Myocyte (in vitro differentiated cells): Measurements from ENCODE around the gene CAPN10. TPM values are rescaled to one million over a fixed set of nuclear protein-coding genes. Genes with fewer than 3 reads are reported as not detected.
A peak's percentile ranks its signal among the peaks of the same experiment; 100 is the strongest.
"Not testable (repeated sequence)": the region's sequence is repeated elsewhere in the genome, so short reads cannot be mapped to it uniquely, and the experiment has no call there.

Source experiments
- DNase-seq: peaks from one replicate; pipeline ENCODE4 v3.0.0-alpha.2; 2012; ENCODE audit warnings: low read depth
- polyA plus RNA-seq: library from polyadenylated mRNA; unstranded; fragments of >200 nt; gene quantifications from one replicate; pipeline ENCODE4 v1.2.1, GENCODE V29; 2012; ENCODE audit warnings: missing spikeins
- total RNA-seq: library from RNA; depleted of rRNA; stranded (reverse); fragments of >200 nt; gene quantifications from 2 replicates; pipeline ENCODE4 v1.2.3, GENCODE V29; 2014

Gene CAPN10
- total RNA-seq = 30.2 and 31.5 TPM in 2 replicates
- 21.2 TPM for polyA plus RNA-seq

DNA sequence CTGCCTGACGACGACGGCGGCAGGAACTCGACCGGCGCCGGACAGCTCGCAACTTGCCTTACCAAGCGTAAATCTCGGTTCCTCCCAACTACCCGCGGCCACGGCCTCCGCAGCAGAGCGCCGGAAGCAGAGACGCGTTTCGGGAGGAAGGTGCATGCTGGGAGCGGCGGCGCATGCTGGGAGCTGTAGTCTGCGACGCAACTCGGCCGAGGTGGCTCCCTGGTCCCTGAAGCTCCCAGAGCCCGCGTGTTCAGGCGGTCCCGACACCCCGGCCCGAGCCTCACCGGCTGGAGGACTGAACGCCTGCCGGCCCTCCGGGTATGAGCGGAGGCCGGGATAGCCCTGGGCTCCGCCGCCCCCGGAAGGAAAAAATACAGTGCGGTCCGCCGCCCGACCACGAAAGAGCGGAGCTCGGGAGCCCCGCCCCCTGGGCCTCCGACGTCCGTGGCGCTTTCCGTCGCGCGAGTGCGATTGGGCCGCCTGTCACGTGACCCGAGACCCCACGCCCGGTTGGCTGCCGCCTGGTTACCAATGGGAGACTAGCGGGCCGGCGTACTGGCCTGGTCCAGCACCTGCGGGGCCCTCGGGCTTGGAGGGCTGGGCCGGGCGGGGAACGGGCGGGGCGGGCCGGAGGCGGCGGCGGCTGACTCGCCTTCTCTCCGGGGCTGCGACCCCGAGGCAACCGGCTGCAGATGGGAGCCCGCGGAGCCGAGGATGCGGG, at the start of gene CAPN10:
CAPN10 (plus strand) TSS at position 537 of the 721 bp plus-strand sequence; CDS start at position 715, 178 bp downstream.
- peak; percentile 97 for DNase-seq

DNA sequence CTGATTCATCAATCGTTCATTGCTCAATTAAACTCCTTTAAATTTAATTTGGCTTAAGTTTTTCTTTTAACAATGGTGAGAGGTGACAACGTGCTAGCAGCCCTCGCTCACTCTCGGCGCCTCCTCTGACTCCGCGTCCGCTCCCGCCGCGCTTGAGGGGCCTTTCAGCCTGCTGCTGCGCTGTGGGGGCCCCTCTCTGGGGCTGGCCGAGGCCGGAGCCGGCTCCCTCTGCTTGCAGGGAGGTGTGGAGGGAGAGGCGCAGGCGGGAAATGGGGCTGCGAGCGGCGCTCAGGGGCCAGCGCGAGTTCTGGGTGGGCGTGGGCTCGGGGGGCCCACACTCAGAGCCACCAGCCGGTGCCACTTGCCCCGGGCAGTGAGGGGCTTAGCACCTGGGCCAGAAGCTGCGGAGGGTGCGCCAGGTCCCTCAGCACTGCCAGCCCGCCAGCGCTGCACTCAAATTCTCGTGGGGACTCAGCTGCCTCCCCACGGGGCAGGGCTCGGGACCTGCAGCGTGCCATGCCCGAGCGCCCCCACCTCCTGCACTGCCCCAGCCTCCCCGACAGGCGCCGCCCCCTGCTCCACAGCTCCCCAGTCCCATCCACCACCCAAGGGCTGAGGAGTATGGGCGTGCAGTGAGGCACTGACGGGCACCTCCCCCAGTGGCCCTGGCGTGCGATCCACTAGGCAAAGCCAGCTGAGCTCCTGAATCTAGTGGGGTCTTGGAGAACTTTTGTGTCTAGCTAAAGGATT, 48.3 kb upstream of the CAPN10 start:
- DNase-seq = no peak

GRCh38 chr2:240539101-240539500, 47.4 kb upstream of the CAPN10 start:
- DNase-seq = not testable (repeated sequence)

DNA sequence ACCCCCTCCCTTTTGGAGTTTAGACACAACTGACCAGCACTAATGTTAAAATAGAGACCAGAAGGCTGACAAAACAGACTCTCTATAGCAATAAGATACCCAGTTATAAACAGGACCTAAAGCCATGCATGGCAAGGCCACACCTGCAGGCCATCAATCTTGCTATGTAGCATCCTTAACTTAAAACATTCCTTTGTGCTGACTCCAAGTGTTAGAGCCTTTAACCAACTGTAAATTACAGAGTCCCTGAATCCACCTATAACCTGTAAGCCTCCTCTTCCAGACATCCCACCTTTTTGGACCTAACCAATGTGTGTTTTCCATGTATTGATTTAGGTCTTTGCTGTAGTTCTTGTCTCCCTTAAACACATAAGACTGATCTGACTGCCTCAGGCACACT, 46.6 kb upstream of the CAPN10 start:
- no peak for DNase-seq

GRCh38 chr2:240551288-240551687, 35.2 kb upstream of the CAPN10 start:
- DNase-seq = no peak

DNA sequence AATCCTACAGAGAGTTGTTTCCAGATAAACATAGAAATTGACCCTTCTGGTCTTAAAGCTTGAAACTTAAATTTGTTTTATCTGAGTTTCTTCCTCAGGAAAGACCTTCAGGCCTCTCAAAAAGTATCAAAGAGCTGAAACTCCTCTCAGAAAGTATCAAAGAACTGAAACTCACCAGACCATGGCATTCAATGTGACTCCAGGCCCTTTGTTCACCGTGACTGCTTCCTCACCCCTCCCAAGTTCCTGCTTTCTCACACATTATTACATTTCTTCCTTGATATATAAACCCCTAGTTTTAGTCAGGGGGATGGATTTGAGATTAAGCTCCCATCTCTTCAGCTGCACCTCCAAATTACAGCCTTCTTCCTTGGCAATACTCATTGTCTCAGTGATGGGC, 34.7 kb upstream of the CAPN10 start:
- no peak for DNase-seq

GRCh38 chr2:240553956-240554480, 32.5 kb upstream of the CAPN10 start:
- no peak for DNase-seq

GRCh38 chr2:240554767-240555493, 31.6 kb upstream of the CAPN10 start:
- no peak for DNase-seq

- no peak for DNase-seq
These were observed 30.8 kb upstream of the CAPN10 start for GRCh38 chr2:240555541-240556250.

DNA sequence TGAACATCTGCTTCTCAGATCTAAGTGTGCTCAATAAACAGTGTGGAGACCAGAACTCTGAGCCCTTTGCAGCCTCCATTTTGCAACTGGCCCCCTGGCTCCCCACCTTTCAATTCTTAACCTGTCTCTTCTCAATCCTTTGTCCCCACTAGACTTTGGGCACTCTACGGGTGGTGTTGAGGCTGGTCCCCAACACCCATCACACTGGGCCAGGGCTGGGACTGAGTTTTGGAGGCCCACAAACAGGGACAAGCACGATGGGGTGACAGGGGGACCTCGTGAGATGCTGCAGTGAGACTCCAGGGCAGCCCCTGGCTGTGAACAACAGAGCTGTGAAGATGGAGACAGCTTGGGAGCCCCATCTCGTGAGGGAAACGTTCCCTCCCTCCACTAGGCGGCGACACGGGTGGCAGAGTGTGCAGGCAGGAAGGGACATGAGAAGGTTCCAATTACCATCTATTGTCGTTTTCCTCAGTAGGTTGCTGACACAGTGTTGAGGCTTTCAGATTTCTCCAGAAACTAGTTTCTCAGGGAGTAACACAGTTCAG, 29.9 kb upstream of the CAPN10 start:
- no peak for DNase-seq

GRCh38 chr2:240557101-240557751, 29.3 kb upstream of the CAPN10 start:
- DNase-seq = no peak

DNA sequence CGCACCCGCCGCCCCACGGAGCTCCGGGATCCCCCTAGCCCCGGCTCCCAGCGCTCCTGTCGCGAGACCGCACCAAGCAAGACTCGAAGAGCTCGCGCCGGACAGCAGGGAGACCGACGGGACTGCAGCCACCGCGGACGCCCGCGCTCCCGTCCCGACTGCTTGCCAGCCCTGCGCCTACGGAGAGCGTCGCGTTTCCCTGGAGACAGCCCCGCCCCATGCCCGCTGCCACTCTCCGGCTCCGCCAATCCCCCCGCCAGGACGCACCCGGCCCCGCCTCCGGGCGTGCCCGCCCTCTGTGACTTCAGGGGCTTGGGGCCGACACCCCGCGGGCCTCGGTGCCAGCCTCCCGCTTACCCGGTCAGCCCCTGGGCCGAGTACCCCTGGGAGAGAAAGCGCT, 28.7 kb upstream of the CAPN10 start, which contains the start of gene ANKMY1:
ANKMY1 (minus strand) TSS at position 181 of the 400 bp plus-strand sequence. CDS start 653 bp downstream, outside the sequence.
- peak; percentile 30 for DNase-seq

DNA sequence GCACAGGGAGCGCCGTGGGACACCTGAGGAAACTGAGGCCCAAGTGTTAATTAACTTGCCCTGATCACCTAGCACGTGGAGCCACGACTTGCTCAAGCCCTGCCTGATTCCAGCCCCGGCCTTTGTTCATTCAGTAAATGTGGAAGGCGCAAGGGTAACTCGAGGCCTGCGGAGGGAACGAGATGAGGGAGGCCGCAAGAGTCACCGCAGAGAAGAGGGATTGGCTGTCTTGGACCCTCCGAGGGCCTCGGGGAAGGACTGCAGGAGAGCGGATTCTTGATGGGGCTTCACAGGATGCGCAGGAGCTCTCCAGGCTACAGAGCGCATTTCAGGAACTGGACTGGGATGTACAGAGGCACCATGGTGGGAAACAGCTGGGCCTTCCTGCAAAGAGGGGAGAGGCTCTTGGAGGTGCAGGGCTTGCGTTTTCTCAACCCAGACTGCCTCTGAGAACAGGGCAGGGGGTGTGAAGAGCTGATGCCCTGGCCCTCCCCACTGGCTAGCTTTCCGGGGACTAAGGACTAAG, 28.2 kb upstream of the CAPN10 start:
- no peak for DNase-seq

DNA sequence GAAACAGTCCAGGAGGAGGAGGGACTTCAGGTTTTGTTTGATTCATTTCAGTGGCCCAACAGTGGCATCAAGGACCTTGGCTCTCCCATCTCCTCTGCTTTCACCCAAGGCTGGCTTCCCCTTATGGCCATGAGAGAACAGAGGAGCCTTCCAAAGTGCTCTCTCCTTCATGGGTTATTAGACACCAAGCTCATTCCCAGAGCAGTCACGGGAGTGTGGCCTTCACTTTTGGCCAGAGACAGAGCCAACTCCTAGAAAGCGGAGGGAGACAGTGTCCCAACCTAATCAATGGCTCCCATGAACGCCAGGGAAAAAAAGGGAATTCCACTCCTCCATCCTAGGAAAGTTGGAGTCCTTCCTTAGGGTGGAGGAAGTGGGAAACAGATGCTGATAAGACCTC, 27.2 kb upstream of the CAPN10 start:
- DNase-seq = no peak

GRCh38 chr2:240560084-240560479, 26.5 kb upstream of the CAPN10 start, which contains the start of gene DUSP28:
Gene DUSP28 (plus strand): TSS chr2:240560357. CDS start chr2:240560685, 328 bp downstream.
- peak; percentile 91 for DNase-seq

- DNase-seq = peak; percentile 99
These were observed 25.8 kb upstream of the CAPN10 start for GRCh38 chr2:240560480-240561324.

DNA sequence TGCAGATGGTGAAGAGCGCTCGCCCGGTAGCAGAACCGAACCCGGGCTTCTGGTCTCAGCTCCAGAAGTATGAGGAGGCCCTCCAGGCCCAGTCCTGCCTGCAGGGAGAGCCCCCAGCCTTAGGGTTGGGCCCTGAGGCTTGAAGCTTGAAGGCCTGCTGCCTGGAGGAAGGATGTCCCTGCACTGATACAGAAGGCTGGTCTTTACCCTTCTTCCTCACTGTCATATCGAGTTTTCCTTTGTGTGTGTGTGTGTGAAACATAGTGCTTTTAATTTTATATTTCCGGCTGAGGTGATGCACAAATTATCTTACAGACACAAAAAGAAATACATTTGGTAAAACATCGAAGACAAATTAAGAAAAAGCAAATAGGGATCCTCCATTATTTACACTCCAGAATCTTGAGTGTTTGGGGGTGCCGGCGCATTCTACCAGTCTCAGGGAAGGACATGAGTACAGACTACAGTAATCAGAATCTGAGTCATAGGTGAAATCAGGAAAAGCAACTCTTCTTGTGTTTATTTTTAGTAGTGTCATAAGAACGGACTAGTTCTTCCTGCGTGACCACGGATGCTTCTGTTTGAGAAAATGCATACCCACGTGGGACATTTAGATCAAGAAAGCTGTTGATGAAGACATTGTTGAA, 25.1 kb upstream of the CAPN10 start:
- DNase-seq = peak; percentile 67

DNA sequence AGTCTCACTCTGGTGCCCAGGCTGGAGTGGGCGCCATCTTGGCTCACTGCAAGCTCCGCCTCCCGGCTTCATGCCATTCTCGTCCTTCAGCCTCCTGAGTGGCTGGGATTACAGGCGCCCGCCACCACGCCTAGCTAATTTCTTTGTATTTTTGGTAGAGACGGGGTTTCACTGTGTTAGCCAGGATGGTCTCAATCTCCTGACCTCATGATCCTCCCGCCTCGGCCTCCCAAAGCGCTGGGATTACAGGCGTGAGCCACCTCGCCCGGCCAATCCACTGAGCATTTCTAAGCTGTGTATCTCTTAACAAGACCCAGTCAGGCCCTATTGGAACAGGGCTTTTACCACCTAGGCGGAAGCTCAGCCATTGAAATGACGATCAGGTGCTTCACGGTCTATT, 23.3 kb upstream of the CAPN10 start:
- not testable (repeated sequence) for DNase-seq
